Measurements from ENCODE around the gene TTLL3.

GRCh38 chr3:9786209-9786739 lies 23.8 kb upstream of the TTLL3 start:
- TF ChIP-seq POLR2A (IDR thresholded peaks at IDR 0.05; ENCODE audit: extremely low read depth, insufficient read length): no peak
- TF ChIP-seq CTCF (IDR thresholded peaks at IDR 0.05; ENCODE audit: low read depth, low read length): no peak
- no peak for TF ChIP-seq MYC (IDR thresholded peaks at IDR 0.05; ENCODE audit: low read depth, low read length)
- TF ChIP-seq MAX (IDR thresholded peaks at IDR 0.05; ENCODE audit: low read depth, low read length): no peak

Measured in NB4 (cell line).